H54 (cell line): ENCODE results near the gene HBZ.
A peak's percentile ranks its signal among the peaks of the same experiment; 100 is the strongest.

Experiments
- DNase-seq: peaks from one replicate; pipeline ENCODE4 v3.0.0; 2011; ENCODE audit warnings: low spot score, mixed read lengths; ENCODE audit not compliant: insufficient read length
- FAIRE-seq: peaks from 3 replicates; lab custom pipeline; 2011; peaks lifted over from hg19 to GRCh38; lab: Jason Lieb, UNC
- POLR2A ChIP-seq: IDR thresholded peaks from 2 replicates; pipeline ENCODE4 v1.6.1; 2011; ENCODE audit warnings: low read depth, mild to moderate bottlenecking, low read length

The HBZ gene

GRCh38 chr16:152141-153128, at the start of gene HBZ:
HBZ (plus strand) TSS chr16:152644; CDS start chr16:152910, 266 bp downstream.
- no peak for TF ChIP-seq POLR2A
- FAIRE-seq (no peak), DNase-seq (no peak)

- FAIRE-seq (no peak), DNase-seq (no peak)
- no peak for TF ChIP-seq POLR2A
Measured at GRCh38 chr16:104355-104754, 48.1 kb upstream of the HBZ start.

DNA sequence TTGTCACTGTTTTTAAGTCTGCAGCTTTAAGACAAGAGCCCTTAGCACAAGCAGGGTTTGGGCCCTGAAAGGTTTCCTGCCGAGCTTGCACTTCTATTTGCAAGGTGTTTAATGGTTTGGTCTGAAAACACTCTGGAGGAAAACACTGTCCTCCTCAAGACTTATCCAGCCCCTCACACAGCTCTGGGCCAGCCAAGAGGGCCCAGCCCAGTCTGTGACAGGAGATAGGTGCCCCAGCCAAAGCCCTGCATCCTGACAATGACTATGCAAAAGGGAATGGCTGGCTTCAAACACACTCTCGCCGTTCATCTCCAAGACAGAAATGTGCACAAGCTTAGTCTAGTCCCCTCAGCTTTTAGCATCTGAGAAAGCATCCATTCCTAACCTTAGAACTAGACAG, 47.5 kb upstream of the HBZ start:
- no peak for DNase-seq
- FAIRE-seq: no peak
- no peak for TF ChIP-seq POLR2A

GRCh38 chr16:105521-105920, 46.9 kb upstream of the HBZ start:
- FAIRE-seq (no peak), DNase-seq (no peak)
- no peak for TF ChIP-seq POLR2A

GRCh38 chr16:106623-107324, 45.7 kb upstream of the HBZ start:
- FAIRE-seq (peak; percentile 66), DNase-seq (peak; percentile 70)
- TF ChIP-seq POLR2A: no peak

DNA sequence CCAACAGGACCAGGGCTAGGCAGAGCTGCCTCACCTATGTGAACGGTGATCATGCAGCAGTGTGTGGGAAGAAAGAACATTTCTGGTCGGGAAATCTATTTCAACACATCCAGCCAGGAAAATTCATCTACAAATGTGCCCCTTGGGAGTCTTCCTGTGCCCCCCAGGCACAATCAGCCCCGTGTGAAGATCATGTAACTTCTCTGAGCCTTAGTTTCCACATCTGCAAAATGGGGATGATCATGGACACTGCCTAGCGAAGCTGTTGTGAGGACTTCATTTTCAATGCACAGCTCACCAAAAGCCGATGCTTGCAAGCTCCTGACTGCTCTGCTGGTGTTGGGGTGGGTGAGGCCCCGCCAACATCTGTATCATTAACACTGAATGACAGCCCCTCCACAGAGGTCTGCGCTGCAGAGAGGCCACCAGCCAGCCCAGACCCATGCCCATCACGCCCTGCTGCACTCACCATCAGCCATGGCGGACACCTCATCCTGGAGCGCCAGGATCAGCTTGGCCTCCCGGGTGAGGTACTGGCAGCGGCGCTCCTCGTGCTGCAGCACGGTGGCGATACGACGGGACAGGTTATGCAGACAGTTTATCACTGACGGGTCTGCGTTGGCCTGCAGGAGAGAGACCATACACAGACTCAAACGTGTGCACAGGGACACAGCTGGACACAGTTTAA, 40.1 kb upstream of the HBZ start:
- FAIRE-seq (no peak), DNase-seq (no peak)
- no peak for TF ChIP-seq POLR2A

- DNase-seq (no peak), FAIRE-seq (no peak)
- TF ChIP-seq POLR2A: no peak
Measured at GRCh38 chr16:114327-114726, 38.1 kb upstream of the HBZ start.

GRCh38 chr16:116015-116414, 36.4 kb upstream of the HBZ start:
- no peak for DNase-seq
- FAIRE-seq: no peak
- TF ChIP-seq POLR2A: no peak

GRCh38 chr16:117379-118365, 34.8 kb upstream of the HBZ start:
- DNase-seq (peak; percentile 52), FAIRE-seq (no peak)
- no peak for TF ChIP-seq POLR2A

- FAIRE-seq: no peak
- TF ChIP-seq POLR2A: no peak
- no peak for DNase-seq
Measured at GRCh38 chr16:118857-119256, 33.6 kb upstream of the HBZ start.

GRCh38 chr16:119295-119694, 33.1 kb upstream of the HBZ start:
- TF ChIP-seq POLR2A: no peak
- FAIRE-seq: no peak
- DNase-seq: no peak

DNA sequence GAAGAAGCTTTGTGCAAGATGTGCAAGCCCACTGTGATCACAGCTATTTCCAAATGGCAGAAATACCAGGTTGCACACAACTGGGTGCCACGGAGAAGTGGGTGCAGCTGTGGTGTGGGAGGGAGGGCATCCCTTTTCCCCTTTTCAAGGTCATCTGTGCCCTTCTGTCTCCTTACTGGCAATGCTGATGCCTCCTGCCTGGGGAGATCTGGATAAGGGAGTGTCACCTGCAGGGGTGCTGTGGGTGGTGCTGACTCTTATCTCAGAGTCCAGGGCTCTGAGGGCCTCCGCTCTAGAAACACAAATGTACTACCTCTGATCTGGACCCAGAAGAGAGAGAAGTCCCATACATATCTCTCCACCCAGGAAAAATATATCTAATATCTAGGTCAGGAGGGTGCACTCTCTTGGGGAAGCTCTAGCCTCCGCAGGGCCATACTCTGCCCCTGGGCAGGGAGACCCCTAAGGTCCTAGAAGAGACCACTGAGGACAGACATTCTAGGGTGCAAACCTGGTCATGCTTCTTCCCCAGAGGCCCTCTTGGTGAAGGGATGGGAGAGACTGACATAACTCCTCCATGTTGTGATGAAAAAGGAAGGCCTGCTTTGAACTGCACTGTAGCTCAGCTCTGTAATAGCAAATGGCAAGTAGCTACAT, 32.5 kb upstream of the HBZ start:
- FAIRE-seq: no peak
- DNase-seq: no peak
- TF ChIP-seq POLR2A: no peak
